Neural cell (in vitro differentiated cells): Measurements from ENCODE around the gene CIC.

ENCODE experiments used
- EP300 ChIP-seq: fragments of 450-650 bp; conservative IDR thresholded peaks from 2 replicates; pipeline ENCODE4 v1.6.1; 2014; ENCODE audit warnings: antibody characterized with exemption, mild to moderate bottlenecking, moderate library complexity; ENCODE audit not compliant: poor library complexity, severe bottlenecking
- MXI1 ChIP-seq: fragments of 450-650 bp; conservative IDR thresholded peaks from 2 replicates; pipeline ENCODE4 v1.6.1; 2014; ENCODE audit warnings: antibody characterized with exemption, mild to moderate bottlenecking; ENCODE audit not compliant: poor library complexity, severe bottlenecking
- POLR2AphosphoS5 ChIP-seq: IDR thresholded peaks from 2 replicates; pipeline ENCODE4 v1.6.1; 2012
- TAF1 ChIP-seq: IDR thresholded peaks from 2 replicates; pipeline ENCODE4 v1.6.1; 2012; ENCODE audit warnings: low read depth
- TF ChIP-seq, protein P1 (sequence below): fragments of 450-650 bp; IDR thresholded peaks from 2 replicates; pipeline ENCODE4 v1.5.1; 2014; ENCODE audit warnings: antibody characterized with exemption, mild to moderate bottlenecking, moderate library complexity; ENCODE audit not compliant: poor library complexity, severe bottlenecking
- TF ChIP-seq, protein P2 (sequence below): IDR thresholded peaks from 2 replicates; pipeline ENCODE4 v1.6.1; 2012; ENCODE audit warnings: borderline replicate concordance

DNA sequence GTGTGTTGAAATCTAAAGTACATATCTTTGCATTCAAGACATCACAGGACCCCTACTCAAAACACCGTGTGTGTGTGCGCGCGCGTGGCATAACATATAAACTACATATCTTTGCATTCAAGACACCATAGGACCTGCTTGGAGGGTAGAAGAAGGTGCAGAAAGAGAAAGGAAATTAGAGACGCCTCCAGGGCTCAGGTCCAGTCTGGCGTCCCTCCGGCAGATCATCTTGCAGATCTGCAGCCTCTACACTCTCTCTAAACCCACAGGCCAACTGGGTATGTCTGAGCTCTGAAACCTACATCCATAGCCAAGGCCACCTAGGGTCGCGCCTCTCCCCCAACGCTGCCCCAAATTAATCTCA is 34.0 kb downstream of the CIC start:
- TF ChIP-seq, protein P1, sequence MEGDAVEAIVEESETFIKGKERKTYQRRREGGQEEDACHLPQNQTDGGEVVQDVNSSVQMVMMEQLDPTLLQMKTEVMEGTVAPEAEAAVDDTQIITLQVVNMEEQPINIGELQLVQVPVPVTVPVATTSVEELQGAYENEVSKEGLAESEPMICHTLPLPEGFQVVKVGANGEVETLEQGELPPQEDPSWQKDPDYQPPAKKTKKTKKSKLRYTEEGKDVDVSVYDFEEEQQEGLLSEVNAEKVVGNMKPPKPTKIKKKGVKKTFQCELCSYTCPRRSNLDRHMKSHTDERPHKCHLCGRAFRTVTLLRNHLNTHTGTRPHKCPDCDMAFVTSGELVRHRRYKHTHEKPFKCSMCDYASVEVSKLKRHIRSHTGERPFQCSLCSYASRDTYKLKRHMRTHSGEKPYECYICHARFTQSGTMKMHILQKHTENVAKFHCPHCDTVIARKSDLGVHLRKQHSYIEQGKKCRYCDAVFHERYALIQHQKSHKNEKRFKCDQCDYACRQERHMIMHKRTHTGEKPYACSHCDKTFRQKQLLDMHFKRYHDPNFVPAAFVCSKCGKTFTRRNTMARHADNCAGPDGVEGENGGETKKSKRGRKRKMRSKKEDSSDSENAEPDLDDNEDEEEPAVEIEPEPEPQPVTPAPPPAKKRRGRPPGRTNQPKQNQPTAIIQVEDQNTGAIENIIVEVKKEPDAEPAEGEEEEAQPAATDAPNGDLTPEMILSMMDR = no peak
- TF ChIP-seq POLR2AphosphoS5 (no peak), TAF1 (no peak), MXI1 (no peak), EP300 (no peak)
- TF ChIP-seq, protein P2, sequence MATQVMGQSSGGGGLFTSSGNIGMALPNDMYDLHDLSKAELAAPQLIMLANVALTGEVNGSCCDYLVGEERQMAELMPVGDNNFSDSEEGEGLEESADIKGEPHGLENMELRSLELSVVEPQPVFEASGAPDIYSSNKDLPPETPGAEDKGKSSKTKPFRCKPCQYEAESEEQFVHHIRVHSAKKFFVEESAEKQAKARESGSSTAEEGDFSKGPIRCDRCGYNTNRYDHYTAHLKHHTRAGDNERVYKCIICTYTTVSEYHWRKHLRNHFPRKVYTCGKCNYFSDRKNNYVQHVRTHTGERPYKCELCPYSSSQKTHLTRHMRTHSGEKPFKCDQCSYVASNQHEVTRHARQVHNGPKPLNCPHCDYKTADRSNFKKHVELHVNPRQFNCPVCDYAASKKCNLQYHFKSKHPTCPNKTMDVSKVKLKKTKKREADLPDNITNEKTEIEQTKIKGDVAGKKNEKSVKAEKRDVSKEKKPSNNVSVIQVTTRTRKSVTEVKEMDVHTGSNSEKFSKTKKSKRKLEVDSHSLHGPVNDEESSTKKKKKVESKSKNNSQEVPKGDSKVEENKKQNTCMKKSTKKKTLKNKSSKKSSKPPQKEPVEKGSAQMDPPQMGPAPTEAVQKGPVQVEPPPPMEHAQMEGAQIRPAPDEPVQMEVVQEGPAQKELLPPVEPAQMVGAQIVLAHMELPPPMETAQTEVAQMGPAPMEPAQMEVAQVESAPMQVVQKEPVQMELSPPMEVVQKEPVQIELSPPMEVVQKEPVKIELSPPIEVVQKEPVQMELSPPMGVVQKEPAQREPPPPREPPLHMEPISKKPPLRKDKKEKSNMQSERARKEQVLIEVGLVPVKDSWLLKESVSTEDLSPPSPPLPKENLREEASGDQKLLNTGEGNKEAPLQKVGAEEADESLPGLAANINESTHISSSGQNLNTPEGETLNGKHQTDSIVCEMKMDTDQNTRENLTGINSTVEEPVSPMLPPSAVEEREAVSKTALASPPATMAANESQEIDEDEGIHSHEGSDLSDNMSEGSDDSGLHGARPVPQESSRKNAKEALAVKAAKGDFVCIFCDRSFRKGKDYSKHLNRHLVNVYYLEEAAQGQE = no peak
